SH-SY5Y (cell line): ENCODE data around the gene DIS3L2.

Experiments used
- GATA2 ChIP-seq: IDR thresholded peaks from 2 replicates; pipeline ENCODE4 v1.6.1; 2011; ENCODE audit warnings: mild to moderate bottlenecking, low read depth, low read length
- GATA3 ChIP-seq: IDR thresholded peaks from 2 replicates; pipeline ENCODE4 v1.6.1; 2011; ENCODE audit warnings: low read depth, mild to moderate bottlenecking, low read length, moderate library complexity

- TF ChIP-seq GATA2 (no peak), GATA3 (no peak)
Measured at GRCh38 chr2:232338759-232339106, 377.2 kb downstream of the DIS3L2 start.
